Measurements from ENCODE around the gene PREX1. TPM values are rescaled to one million over a fixed set of nuclear protein-coding genes. Genes with fewer than 3 reads are reported as not detected.

The PREX1 gene
- total RNA-seq, 1 donor from 2014 or later = 2.9 TPM

- Mint-ChIP-seq H3K36me3 (ENCODE audit: insufficient read depth) (no peaks in the 10 kb centered on the region), H3K4me1 (ENCODE audit: low read depth) (peaks cover 5% of the 10 kb centered on the region), H3K27ac (no peak overlapping the region), H3K27me3 (no peaks in the 10 kb centered on the region), H3K4me3 (ENCODE audit: low read depth) (no peak overlapping the region), H3K9me3 (ENCODE audit: low read depth) (no peaks in the 10 kb centered on the region)
- DNase-seq (ENCODE audit: low spot score, unreplicated experiment) = no peak
- no peak for TF ChIP-seq CTCF (IDR thresholded peaks at IDR 0.05; ENCODE audit: unreplicated experiment)
Measured at GRCh38 chr20:48648482-48649051, 179.2 kb downstream of the PREX1 start.

- DNase-seq (ENCODE audit: low spot score, unreplicated experiment) = no peak
- Mint-ChIP-seq H3K9me3 (ENCODE audit: low read depth) (no peaks in the 10 kb centered on the region), H3K4me1 (ENCODE audit: low read depth) (peaks cover 5% of the 10 kb centered on the region), H3K4me3 (ENCODE audit: low read depth) (no peak overlapping the region), H3K27ac (no peak overlapping the region), H3K27me3 (no peaks in the 10 kb centered on the region), H3K36me3 (ENCODE audit: insufficient read depth) (no peaks in the 10 kb centered on the region)
- no peak for TF ChIP-seq CTCF (IDR thresholded peaks at IDR 0.05; ENCODE audit: unreplicated experiment)
Measured at GRCh38 chr20:48647858-48648257, 179.9 kb downstream of the PREX1 start.

GRCh38 chr20:48645666-48646065, 182.1 kb downstream of the PREX1 start:
- H3K9me3 Mint-ChIP-seq (ENCODE audit: low read depth) = no peaks in the 10 kb centered on the region
- H3K27ac Mint-ChIP-seq = no peak overlapping the region
- no peaks in the 10 kb centered on the region for H3K27me3 Mint-ChIP-seq
- DNase-seq (ENCODE audit: low spot score, unreplicated experiment) = no peak
- peaks cover 5% of the 10 kb centered on the region for H3K4me1 Mint-ChIP-seq (ENCODE audit: low read depth)
- H3K4me3 Mint-ChIP-seq (ENCODE audit: low read depth) = no peak overlapping the region
- TF ChIP-seq CTCF (IDR thresholded peaks at IDR 0.05; ENCODE audit: unreplicated experiment) = no peak
- H3K36me3 Mint-ChIP-seq (ENCODE audit: insufficient read depth) = no peaks in the 10 kb centered on the region

GRCh38 chr20:48644286-48644828, 183.4 kb downstream of the PREX1 start:
- no peak for DNase-seq (ENCODE audit: low spot score, unreplicated experiment)
- no peak overlapping the region for H3K4me3 Mint-ChIP-seq (ENCODE audit: low read depth)
- H3K27ac Mint-ChIP-seq = no peak overlapping the region
- TF ChIP-seq CTCF (IDR thresholded peaks at IDR 0.05; ENCODE audit: unreplicated experiment) = no peak
- no peaks in the 10 kb centered on the region for H3K9me3 Mint-ChIP-seq (ENCODE audit: low read depth)
- H3K36me3 Mint-ChIP-seq (ENCODE audit: insufficient read depth) = no peaks in the 10 kb centered on the region
- H3K4me1 Mint-ChIP-seq (ENCODE audit: low read depth) = peaks cover 5% of the 10 kb centered on the region
- H3K27me3 Mint-ChIP-seq = no peaks in the 10 kb centered on the region

- H3K4me3 Mint-ChIP-seq (ENCODE audit: low read depth) = no peak overlapping the region
- no peaks in the 10 kb centered on the region for H3K27me3 Mint-ChIP-seq
- no peak overlapping the region for H3K27ac Mint-ChIP-seq
- no peak for TF ChIP-seq CTCF (IDR thresholded peaks at IDR 0.05; ENCODE audit: unreplicated experiment)
- DNase-seq (ENCODE audit: low spot score, unreplicated experiment) = no peak
- no peaks in the 10 kb centered on the region for H3K36me3 Mint-ChIP-seq (ENCODE audit: insufficient read depth)
- no peaks in the 10 kb centered on the region for H3K9me3 Mint-ChIP-seq (ENCODE audit: low read depth)
- H3K4me1 Mint-ChIP-seq (ENCODE audit: low read depth) = no peaks in the 10 kb centered on the region
Measured at GRCh38 chr20:48642105-48642880, 185.5 kb downstream of the PREX1 start.

All from progenitor cell of endocrine pancreas (in vitro differentiated cells).